CD14-positive monocyte (primary cell): ENCODE data around the gene CCT7. TPM values are rescaled to one million over a fixed set of nuclear protein-coding genes. Genes with fewer than 3 reads are reported as not detected.

Experiments used
- DNase-seq, 3 donors: peaks; one replicate each; pipeline ENCODE4 v3.0.0-alpha.2; 2011 to 2022
- H2AFZ ChIP-seq: 2 replicates; pipeline ENCODE4 v1.6.0; 2012; ENCODE audit warnings: mild to moderate bottlenecking, low read depth, low read length, inconsistent platforms; ENCODE audit not compliant: insufficient read depth, poor library complexity, severe bottlenecking
- H3K27ac ChIP-seq, 2 donors: 1 replicate in 1 of 2; 2 replicates in 1 of 2; pipeline ENCODE4 v1.5.1; 2012 to 2013; ENCODE audit warnings: low read length in 2 of 2, control low read depth in 1 of 2, inconsistent platforms in 1 of 2, low read depth in 1 of 2, mild to moderate bottlenecking in 1 of 2
- H3K27me3 ChIP-seq, 2 donors: one replicate each; pipeline versions ENCODE4 v1.6.0 to v1.6.1; 2011 to 2013; ENCODE audit warnings: low read length in 2 of 2; ENCODE audit not compliant: control insufficient read depth in 2 of 2, insufficient read depth in 2 of 2
- H3K36me3 ChIP-seq, 2 donors: replicated peaks in 1 of 2; 1 replicate in 1 of 2; 2 replicates in 1 of 2; pipeline versions ENCODE4 v1.5.1 to v1.6.1; 2012 to 2013; ENCODE audit warnings: low read length in 2 of 2, control low read depth in 1 of 2, inconsistent platforms in 1 of 2, mild to moderate bottlenecking in 1 of 2; ENCODE audit not compliant: insufficient read depth in 2 of 2, control insufficient read depth in 1 of 2
- H3K4me1 ChIP-seq, 2 donors: 1 replicate in 1 of 2; 2 replicates in 1 of 2; pipeline versions ENCODE4 v1.5.1 to v1.6.1; 2012 to 2013; ENCODE audit warnings: low read length in 2 of 2, control low read depth in 1 of 2, inconsistent platforms in 1 of 2, mild to moderate bottlenecking in 1 of 2, moderate library complexity in 1 of 2; ENCODE audit not compliant: insufficient read depth in 2 of 2, control insufficient read depth in 1 of 2
- H3K4me2 ChIP-seq: replicated peaks from 2 replicates; pipeline ENCODE3; 2012; ENCODE audit warnings: low read length, moderate library complexity, mild to moderate bottlenecking; ENCODE audit not compliant: poor library complexity, severe bottlenecking; ENCODE audit errors: extremely low read depth
- H3K4me3 ChIP-seq, 3 experiments: fragments of 200-600 bp in 1 of 3; sonication (generic) in 1 of 3; replicated peaks in 1 of 3; 1 replicate in 2 of 3; 2 replicates in 1 of 3; pipeline ENCODE4 v1.5.1; 2011 to 2013; ENCODE audit warnings: low read length in 3 of 3, mild to moderate bottlenecking in 3 of 3, control low read depth in 2 of 3, low read depth in 2 of 3, inconsistent platforms in 1 of 3, moderate library complexity in 1 of 3
- H3K79me2 ChIP-seq: 2 replicates; pipeline ENCODE4 v1.6.0; 2012; ENCODE audit warnings: mild to moderate bottlenecking, control low read depth, inconsistent platforms, low read length, moderate library complexity; ENCODE audit not compliant: insufficient read depth
- H3K9ac ChIP-seq: 2 replicates; pipeline ENCODE4 v1.6.0; 2017; ENCODE audit warnings: low read length, mild to moderate bottlenecking; ENCODE audit not compliant: insufficient read depth, poor library complexity, severe bottlenecking
- H3K9me3 ChIP-seq, 2 donors: replicated peaks in 1 of 2; 1 replicate in 1 of 2; 2 replicates in 1 of 2; pipeline versions ENCODE4 v1.5.1 to v1.6.1; 2012 to 2013; ENCODE audit warnings: low read length in 2 of 2, control low read depth in 1 of 2; ENCODE audit not compliant: control insufficient read depth in 1 of 2, insufficient read depth in 1 of 2
- H4K20me1 ChIP-seq: 2 replicates; pipeline ENCODE4 v1.6.0; 2012; ENCODE audit warnings: mild to moderate bottlenecking, low read length, control low read depth, moderate library complexity; ENCODE audit not compliant: insufficient read depth
- H3K27ac Mint-ChIP-seq, 7 donors: one replicate each; pipeline ENCODE4 v1.8.0; 2020; ENCODE audit warnings: mild to moderate bottlenecking in 7 of 7, mixed read lengths in 7 of 7, moderate library complexity in 6 of 7, inconsistent platforms in 2 of 7
- H3K27me3 Mint-ChIP-seq, 3 donors: one replicate each; pipeline ENCODE4 v1.8.0; 2021 to 2022; ENCODE audit warnings: low read depth in 3 of 3, mild to moderate bottlenecking in 3 of 3, mixed read lengths in 3 of 3, moderate library complexity in 3 of 3, inconsistent platforms in 1 of 3
- H3K36me3 Mint-ChIP-seq, 2 donors: one replicate each; pipeline ENCODE4 v1.8.0; 2020; ENCODE audit warnings: mixed read lengths in 2 of 2, inconsistent platforms in 1 of 2, mild to moderate bottlenecking in 1 of 2
- H3K4me1 Mint-ChIP-seq: one replicate; pipeline ENCODE4 v1.8.0; 2020; ENCODE audit warnings: mild to moderate bottlenecking, mixed read lengths
- H3K4me3 Mint-ChIP-seq, 2 donors: one replicate each; pipeline ENCODE4 v1.8.0; 2020; ENCODE audit warnings: mild to moderate bottlenecking in 2 of 2, mixed read lengths in 2 of 2, moderate library complexity in 1 of 2
- H3K9me3 Mint-ChIP-seq, 7 donors: one replicate each; pipeline ENCODE4 v1.8.0; 2020 to 2022; ENCODE audit warnings: mixed read lengths in 7 of 7, mild to moderate bottlenecking in 6 of 7, moderate library complexity in 6 of 7, inconsistent platforms in 2 of 7
- CTCF ChIP-seq: fragments of 200-600 bp; IDR thresholded peaks from one replicate; pipeline ENCODE4 v1.8.0; 2022; ENCODE audit warnings: antibody characterized with exemption, mild to moderate bottlenecking
- WGBS: methylation state at CpG from one replicate; pipeline ENCODE4 v1.1.5; 2013; ENCODE audit warnings: missing lambda C conversion rate; ENCODE audit not compliant: insufficient coverage; 5-methylcytosine and 5-hydroxymethylcytosine counted together
- intact Hi-C, 2 donors: fragments of 100-400 bp; cut with micrococcal nuclease; formaldehyde crosslinking; loops; one replicate each; pipeline versions ENCODE4 v1.15.0 to v1.15.1; 2023
- polyA plus RNA-seq, 3 donors: library from polyadenylated mRNA; depleted of rRNA in 1 of 3; unstranded in 2 of 3; stranded (reverse) in 1 of 3; fragments of 300-500 nt in 2 of 3; fragments of >200 nt in 1 of 3; fragmentation: Illumina TruSeq in 2 of 3; gene quantifications; 1 replicate in 2 of 3; 2 replicates in 1 of 3; pipeline ENCODE4 v1.2.3, GENCODE V29; 2012 to 2021

Gene CCT7
- polyA plus RNA-seq, 3 donors = 56.8 to 151 (median 134) TPM

- TF ChIP-seq CTCF = no peak
- peaks cover 18% of the 10 kb centered on the region for H3K4me1 Mint-ChIP-seq
- H3K4me3 ChIP-seq = no peak overlapping the region
- H3K4me1 ChIP-seq = peaks cover 22 to 29% of the 10 kb centered on the region in 2 donors
- H3K27ac Mint-ChIP-seq = peak overlapping the region in 1 of 7 donors; percentile 45
- H3K79me2 ChIP-seq = no peaks in the 10 kb centered on the region
- H3K36me3 ChIP-seq = peaks cover 8 to 26% of the 10 kb centered on the region in 2 donors
- peaks cover 0 to 1% (median 0%) of the 10 kb centered on the region in 3 donors for H3K27me3 Mint-ChIP-seq
- no peak overlapping the region for H3K27ac ChIP-seq
- DNase-seq = no peak
- H3K27me3 ChIP-seq = no peaks in the 10 kb centered on the region
- intact Hi-C loops = no loop called here
- no peak overlapping the region for H2AFZ ChIP-seq
- 92% methylated on average over 8 of the region's 14 CpGs for WGBS
- no peaks in the 10 kb centered on the region for H3K9me3 ChIP-seq
- H4K20me1 ChIP-seq = no peaks in the 10 kb centered on the region
- no peak overlapping the region for H3K9ac ChIP-seq
- H3K9me3 Mint-ChIP-seq = no peaks in the 10 kb centered on the region
- H3K36me3 Mint-ChIP-seq = peaks cover 17 to 24% of the 10 kb centered on the region in 2 donors
- H3K4me2 ChIP-seq = no peak overlapping the region
- H3K4me3 Mint-ChIP-seq = no peak overlapping the region
Observed at GRCh38 chr2:73228631-73229030, 5.5 kb upstream of the CCT7 start.

GRCh38 chr2:73232403-73233153, 1.5 kb upstream of the CCT7 start:
- H2AFZ ChIP-seq = peak overlapping the region; percentile 91
- H3K9ac ChIP-seq = peak overlapping the region; percentile 68
- TF ChIP-seq CTCF = no peak
- no peaks in the 10 kb centered on the region for H3K27me3 ChIP-seq
- peak overlapping the region; percentile 89 to 95 for H3K4me3 Mint-ChIP-seq
- peaks cover 26% of the 10 kb centered on the region for H3K4me1 Mint-ChIP-seq
- peak overlapping the region in 4 of 7 donors; percentile 13 to 70 (median 49) for H3K27ac Mint-ChIP-seq
- peaks cover 0 to 1% (median 0%) of the 10 kb centered on the region in 3 donors for H3K27me3 Mint-ChIP-seq
- H3K4me1 ChIP-seq = peaks cover 24 to 35% of the 10 kb centered on the region in 2 donors
- H3K36me3 ChIP-seq = peaks cover 5 to 35% of the 10 kb centered on the region in 2 donors
- DNase-seq = peak in 1 of 3 donors; percentile 4
- peaks cover 19 to 32% of the 10 kb centered on the region in 2 donors for H3K36me3 Mint-ChIP-seq
- H3K4me2 ChIP-seq = peak overlapping the region; percentile 84
- peaks cover 34% of the 10 kb centered on the region for H3K79me2 ChIP-seq
- intact Hi-C loops = loop anchor here (1.0 to 10.0 kb wide), 4 partner anchors 152 to 505 kb away; partner anchors contain the start of genes SFXN5 (in 2 of the 2), ALMS1 (in 1 of the 2) and TPRKB (in 1 of the 2)
- H4K20me1 ChIP-seq = peaks cover 29% of the 10 kb centered on the region
- H3K9me3 ChIP-seq = no peaks in the 10 kb centered on the region
- under 1% methylated on average over 25 of the region's 37 CpGs for WGBS
- peak overlapping the region in 1 of 2 donors; percentile 87 for H3K27ac ChIP-seq
- H3K4me3 ChIP-seq = peak overlapping the region; percentile 60 to 84 (median 66)
- H3K9me3 Mint-ChIP-seq = no peaks in the 10 kb centered on the region
